Progenitor cell of endocrine pancreas (in vitro differentiated cells): ENCODE results near the gene HOXD10. TPM values are rescaled to one million over a fixed set of nuclear protein-coding genes. Genes with fewer than 3 reads are reported as not detected.

Experiments used
- DNase-seq: peaks from one replicate; pipeline ENCODE4 v3.0.0; 2021; ENCODE audit warnings: low spot score; ENCODE audit not compliant: unreplicated experiment
- H3K27ac Mint-ChIP-seq: 2 replicates; pipeline ENCODE4 v1.8.0; 2021; ENCODE audit warnings: mild to moderate bottlenecking, moderate library complexity, mixed read lengths
- H3K27me3 Mint-ChIP-seq: 2 replicates; pipeline ENCODE4 v1.8.0; 2021; ENCODE audit warnings: mixed read lengths
- H3K36me3 Mint-ChIP-seq: 2 replicates; pipeline ENCODE4 v1.8.0; 2022; ENCODE audit warnings: mixed read lengths; ENCODE audit not compliant: insufficient read depth
- H3K4me1 Mint-ChIP-seq: 2 replicates; pipeline ENCODE4 v1.8.0; 2021; ENCODE audit warnings: low read depth, mixed read lengths
- H3K4me3 Mint-ChIP-seq: 2 replicates; pipeline ENCODE4 v1.8.0; 2021; ENCODE audit warnings: low read depth, mild to moderate bottlenecking, moderate library complexity, mixed read lengths
- H3K9me3 Mint-ChIP-seq: 2 replicates; pipeline ENCODE4 v1.8.0; 2021; ENCODE audit warnings: low read depth, mixed read lengths
- CTCF ChIP-seq: fragments of 200-600 bp; sonication (generic); IDR thresholded peaks from one replicate; pipeline ENCODE4 v1.5.0; 2021; ENCODE audit warnings: antibody characterized with exemption, mild to moderate bottlenecking; ENCODE audit not compliant: unreplicated experiment
- total RNA-seq: library from RNA; stranded (reverse); gene quantifications from 2 replicates; pipeline ENCODE4 v1.2.1, GENCODE V29; 2021

The HOXD10 gene
- total RNA-seq, 1 donor from 2014 or later: not detected

DNA sequence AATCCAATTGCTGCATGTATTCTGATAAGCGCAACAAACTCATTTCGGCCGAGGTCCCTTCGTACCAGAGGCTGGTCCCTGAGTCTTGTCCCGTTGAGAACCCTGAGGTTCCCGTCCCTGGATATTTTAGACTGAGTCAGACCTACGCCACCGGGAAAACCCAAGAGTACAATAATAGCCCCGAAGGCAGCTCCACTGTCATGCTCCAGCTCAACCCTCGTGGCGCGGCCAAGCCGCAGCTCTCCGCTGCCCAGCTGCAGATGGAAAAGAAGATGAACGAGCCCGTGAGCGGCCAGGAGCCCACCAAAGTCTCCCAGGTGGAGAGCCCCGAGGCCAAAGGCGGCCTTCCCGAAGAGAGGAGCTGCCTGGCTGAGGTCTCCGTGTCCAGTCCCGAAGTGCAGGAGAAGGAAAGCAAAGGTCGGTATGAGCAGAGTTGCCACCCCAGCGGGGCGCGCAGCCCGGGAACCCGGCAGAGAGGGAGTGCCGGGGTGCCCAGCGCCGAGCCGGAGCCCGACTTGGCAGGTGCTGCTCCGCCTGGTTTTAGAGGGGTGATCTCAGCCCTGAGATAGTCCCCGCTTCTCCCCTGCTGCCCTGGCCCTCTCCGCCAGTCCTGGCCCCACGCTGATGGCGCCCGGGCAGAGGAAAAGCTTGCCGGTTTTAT, 714 bp downstream of the HOXD10 start:
- no peak for DNase-seq
- H3K9me3 Mint-ChIP-seq: no peaks in the 10 kb centered on the region

GRCh38 chr2:176117823-176118371, 1.3 kb downstream of the HOXD10 start:
- no peak for TF ChIP-seq CTCF
- Mint-ChIP-seq H3K4me3 (no peak overlapping the region), H3K27me3 (peaks cover 92% of the 10 kb centered on the region), H3K27ac (no peak overlapping the region), H3K9me3 (no peaks in the 10 kb centered on the region), H3K36me3 (no peaks in the 10 kb centered on the region), H3K4me1 (no peaks in the 10 kb centered on the region)
- DNase-seq: no peak

More for the DNA sequence above, 714 bp downstream of the HOXD10 start:
- no peak overlapping the region for H3K27ac Mint-ChIP-seq
- TF ChIP-seq CTCF: no peak
- no peaks in the 10 kb centered on the region for H3K4me1 Mint-ChIP-seq
- H3K27me3 Mint-ChIP-seq: peaks cover 95% of the 10 kb centered on the region
- no peaks in the 10 kb centered on the region for H3K36me3 Mint-ChIP-seq
- no peak overlapping the region for H3K4me3 Mint-ChIP-seq

DNA sequence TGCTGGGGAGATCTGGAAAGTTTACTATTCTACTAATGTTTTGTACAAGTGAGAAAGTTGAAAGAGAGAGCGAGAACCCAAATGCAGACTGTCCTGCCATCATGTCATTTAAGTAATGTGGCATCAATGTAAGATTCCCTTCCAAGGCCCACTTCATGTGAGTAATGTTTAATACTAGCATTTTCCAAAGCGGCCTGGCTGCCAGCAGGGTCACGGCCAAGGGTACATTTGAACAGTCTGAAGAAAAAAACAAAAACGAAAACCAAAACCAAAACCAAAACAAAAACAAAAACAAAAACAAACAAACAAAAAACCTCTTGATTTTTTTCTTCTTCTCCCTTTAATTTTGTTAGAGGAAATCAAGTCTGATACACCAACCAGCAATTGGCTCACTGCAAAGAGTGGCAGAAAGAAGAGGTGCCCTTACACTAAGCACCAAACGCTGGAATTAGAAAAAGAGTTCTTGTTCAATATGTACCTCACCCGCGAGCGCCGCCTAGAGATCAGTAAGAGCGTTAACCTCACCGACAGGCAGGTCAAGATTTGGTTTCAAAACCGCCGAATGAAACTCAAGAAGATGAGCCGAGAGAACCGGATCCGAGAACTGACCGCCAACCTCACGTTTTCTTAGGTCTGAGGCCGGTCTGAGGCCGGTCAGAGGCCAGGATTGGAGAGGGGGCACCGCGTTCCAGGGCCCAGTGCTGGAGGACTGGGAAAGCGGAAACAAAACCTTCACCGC, 2.2 kb downstream of the HOXD10 start:
- Mint-ChIP-seq H3K27me3 (peaks cover 90% of the 10 kb centered on the region), H3K36me3 (no peaks in the 10 kb centered on the region), H3K4me1 (no peaks in the 10 kb centered on the region), H3K9me3 (no peaks in the 10 kb centered on the region), H3K27ac (peak overlapping the region; percentile 55), H3K4me3 (no peak overlapping the region)
- DNase-seq: no peak
- peak; percentile 57 for TF ChIP-seq CTCF

GRCh38 chr2:176120364-176121189, 4.0 kb downstream of the HOXD10 start:
- H3K27ac Mint-ChIP-seq: no peak overlapping the region
- DNase-seq: no peak
- H3K4me3 Mint-ChIP-seq: no peak overlapping the region
- peaks cover 92% of the 10 kb centered on the region for H3K27me3 Mint-ChIP-seq
- TF ChIP-seq CTCF: peak; percentile 7
- no peaks in the 10 kb centered on the region for H3K9me3 Mint-ChIP-seq
- no peaks in the 10 kb centered on the region for H3K36me3 Mint-ChIP-seq
- no peaks in the 10 kb centered on the region for H3K4me1 Mint-ChIP-seq
